H1 (cell line): ENCODE results near the gene CS. TPM values are rescaled to one million over a fixed set of nuclear protein-coding genes. Genes with fewer than 3 reads are reported as not detected.

Experiments
- ATF3 ChIP-seq: IDR thresholded peaks from 2 replicates; pipeline ENCODE4 v1.6.1; 2011; ENCODE audit warnings: low read depth, mild to moderate bottlenecking, low read length; ENCODE audit not compliant: insufficient read depth
- CHD2 ChIP-seq: IDR thresholded peaks from 2 replicates; pipeline ENCODE4 v1.6.1; 2012; ENCODE audit warnings: low read length, improper control_type of control experiment
- MAX ChIP-seq: IDR thresholded peaks from 2 replicates; pipeline ENCODE4 v1.6.1; 2012; ENCODE audit warnings: inconsistent platforms
- PHF8 ChIP-seq: fragments of 200-600 bp; sonication (generic); conservative IDR thresholded peaks from 2 replicates; pipeline ENCODE4 v1.7.1; 2012; ENCODE audit warnings: low read depth, mild to moderate bottlenecking, inconsistent platforms, low read length, moderate library complexity
- POLR2A ChIP-seq, 2 experiments: IDR thresholded peaks; 1 replicate in 1 of 2; 2 replicates in 1 of 2; pipeline ENCODE4 v1.6.1; 2011; ENCODE audit warnings: low read depth in 2 of 2, low read length in 2 of 2, mild to moderate bottlenecking in 2 of 2; ENCODE audit errors: control extremely low read depth in 1 of 2
- POLR2AphosphoS5 ChIP-seq: IDR thresholded peaks from 2 replicates; pipeline ENCODE4 v1.6.1; 2011; ENCODE audit warnings: low read depth, low read length
- RAD21 ChIP-seq, 2 experiments: IDR thresholded peaks in 1 of 2; conservative IDR thresholded peaks in 1 of 2; 2 replicates each; pipeline ENCODE4 v1.6.1; 2011; ENCODE audit warnings: low read depth in 2 of 2, low read length in 2 of 2, improper control_type of control experiment in 1 of 2, inconsistent platforms in 1 of 2, mild to moderate bottlenecking in 1 of 2, moderate library complexity in 1 of 2
- SRF ChIP-seq: IDR thresholded peaks from 2 replicates; pipeline ENCODE4 v1.6.1; 2011; ENCODE audit warnings: mild to moderate bottlenecking, low read depth, low read length, moderate library complexity
- TCF12 ChIP-seq: IDR thresholded peaks from 2 replicates; pipeline ENCODE4 v1.6.1; 2011; ENCODE audit warnings: low read depth, mild to moderate bottlenecking, low read length
- YY1 ChIP-seq: IDR thresholded peaks from 2 replicates; pipeline ENCODE4 v1.6.1; 2011; ENCODE audit warnings: low read depth, mild to moderate bottlenecking, low read length
- polyA plus RNA-seq, 7 experiments: library from polyadenylated mRNA; depleted of rRNA in 3 of 7; stranded (reverse) in 5 of 7; unstranded in 2 of 7; fragments of >200 nt in 5 of 7; fragments of 200-250 nt in 2 of 7; gene quantifications; 1 replicate in 5 of 7; 2 replicates in 1 of 7; 4 replicates in 1 of 7; pipeline versions ENCODE4 v1.2.1 to v1.2.3, GENCODE V29; 2011 to 2013; ENCODE audit warnings: missing spikeins in 2 of 7, mixed read lengths in 2 of 7
- total RNA-seq: library from RNA; stranded (reverse); fragmentation: NEBNext Ultra II Directional; extraction: Animal tissue kit (Norgen Biotek cat#: 25700); gene quantifications from 2 replicates; pipeline ENCODE4 v1.2.1, GENCODE V29; 2021

Gene CS
- total and polyA plus RNA-seq, 2 of the 8 experiments (the other 6 are each of a cell fraction or from before 2014, with no cell fraction given) = 96.6 to 238 TPM

GRCh38 chr12:56341616-56342015 is 41.5 kb upstream of the CS start (continued):
- TF ChIP-seq ATF3 = no peak
- TF ChIP-seq PHF8 = no peak
- TF ChIP-seq CHD2 = no peak
- TF ChIP-seq TCF12 = no peak
- TF ChIP-seq POLR2A (IDR thresholded peaks at IDR 0.05; ENCODE audit: control extremely low read depth in 1 of 2, low read depth in 2 of 2, low read length in 2 of 2) = no peak
- TF ChIP-seq RAD21 (IDR thresholded peaks at IDR 0.05 in 1 of 2, conservative IDR thresholded peaks at IDR 0.05 in 1 of 2; ENCODE audit: low read depth in 2 of 2, low read length in 2 of 2) = no peak
- TF ChIP-seq MAX = no peak
- TF ChIP-seq SRF = no peak
- no peak for TF ChIP-seq POLR2AphosphoS5
- TF ChIP-seq YY1 = no peak
